ENCODE data around the gene ERGIC2. TPM values are rescaled to one million over a fixed set of nuclear protein-coding genes. Genes with fewer than 3 reads are reported as not detected.
"Not testable (repeated sequence)": the region's sequence is repeated elsewhere in the genome, so short reads cannot be mapped to it uniquely, and the experiment has no call there.

The ERGIC2 gene
- total RNA-seq, 4 donors from 2014 or later, result 30.8 to 55.4 (median 35.9) TPM

GRCh38 chr12:29304388-29304787 lies 76.6 kb downstream of the ERGIC2 start:
- Histone ChIP-seq H3K27me3 (no peaks in the 10 kb centered on the region), H3K4me1 (no peaks in the 10 kb centered on the region), H3K27ac (no peak overlapping the region), H3K9me3 (no peaks in the 10 kb centered on the region), H3K4me3 (no peak overlapping the region), H3K36me3 (no peaks in the 10 kb centered on the region)
- DNase-seq (ENCODE audit: low spot score in 2 of 2), result no peak
- TF ChIP-seq POLR2AphosphoS5 (IDR thresholded peaks at IDR 0.05), result no peak
- no peak for TF ChIP-seq EP300 (IDR thresholded peaks at IDR 0.05)
- TF ChIP-seq POLR2A (IDR thresholded peaks at IDR 0.05), result no peak
- no peak for TF ChIP-seq CTCF (IDR thresholded peaks at IDR 0.05)

- 77% methylated on average over 3 of the region's 3 CpGs for WGBS
- Histone ChIP-seq H3K9me3 (no peaks in the 10 kb centered on the region), H3K4me1 (no peaks in the 10 kb centered on the region), H3K4me3 (no peak overlapping the region), H3K27me3 (no peaks in the 10 kb centered on the region), H3K36me3 (no peaks in the 10 kb centered on the region), H3K27ac (no peak overlapping the region)
- DNase-seq (ENCODE audit: low spot score in 2 of 2), result no peak
- TF ChIP-seq EP300 (IDR thresholded peaks at IDR 0.05), result no peak
- TF ChIP-seq POLR2A (IDR thresholded peaks at IDR 0.05), result no peak
- TF ChIP-seq POLR2AphosphoS5 (IDR thresholded peaks at IDR 0.05), result no peak
- no peak for TF ChIP-seq CTCF (IDR thresholded peaks at IDR 0.05)
Measured at GRCh38 chr12:29301114-29301513, 79.9 kb downstream of the ERGIC2 start.

GRCh38 chr12:29299633-29300032 lies 81.3 kb downstream of the ERGIC2 start:
- no peak for TF ChIP-seq EP300 (IDR thresholded peaks at IDR 0.05)
- TF ChIP-seq POLR2AphosphoS5 (IDR thresholded peaks at IDR 0.05), result no peak
- no peak for TF ChIP-seq POLR2A (IDR thresholded peaks at IDR 0.05)
- no peak for TF ChIP-seq CTCF (IDR thresholded peaks at IDR 0.05)
- no peak overlapping the region for H3K27ac ChIP-seq
- H3K9me3 ChIP-seq, result no peaks in the 10 kb centered on the region
- 87% methylated on average over 2 of the region's 2 CpGs for WGBS
- no peaks in the 10 kb centered on the region for H3K36me3 ChIP-seq
- no peak overlapping the region for H3K4me3 ChIP-seq
- no peak for DNase-seq (ENCODE audit: low spot score in 2 of 2)
- H3K27me3 ChIP-seq, result no peaks in the 10 kb centered on the region
- H3K4me1 ChIP-seq, result no peaks in the 10 kb centered on the region

- no peak for DNase-seq (ENCODE audit: low spot score in 2 of 2)
- Histone ChIP-seq H3K9me3 (no peaks in the 10 kb centered on the region), H3K4me1 (no peaks in the 10 kb centered on the region), H3K27me3 (no peaks in the 10 kb centered on the region), H3K27ac (no peak overlapping the region), H3K36me3 (no peaks in the 10 kb centered on the region), H3K4me3 (no peak overlapping the region)
- no peak for TF ChIP-seq POLR2A (IDR thresholded peaks at IDR 0.05)
- TF ChIP-seq EP300 (IDR thresholded peaks at IDR 0.05), result no peak
- WGBS, result 94% methylated on average over 3 of the region's 3 CpGs
Measured at GRCh38 chr12:29291226-29291625, 89.7 kb downstream of the ERGIC2 start.

- not testable (repeated sequence) for H3K36me3 ChIP-seq; H3K4me1 ChIP-seq; H3K9me3 ChIP-seq; H3K4me3 ChIP-seq; H3K27me3 ChIP-seq; DNase-seq (ENCODE audit: low spot score in 2 of 2); H3K27ac ChIP-seq
Measured at GRCh38 chr12:29290475-29290874, 90.5 kb downstream of the ERGIC2 start.

- TF ChIP-seq CTCF (IDR thresholded peaks at IDR 0.05), result no peak
- no peak for TF ChIP-seq EP300 (IDR thresholded peaks at IDR 0.05)
- no peak for TF ChIP-seq POLR2AphosphoS5 (IDR thresholded peaks at IDR 0.05)
- no peak for TF ChIP-seq POLR2A (IDR thresholded peaks at IDR 0.05)
- H3K27me3 ChIP-seq, result no peaks in the 10 kb centered on the region
Measured at GRCh38 chr12:29288031-29288430, 92.9 kb downstream of the ERGIC2 start.

More at GRCh38 chr12:29288031-29288430, 92.9 kb downstream of the ERGIC2 start:
- DNase-seq (ENCODE audit: low spot score in 2 of 2), result no peak
- Histone ChIP-seq H3K27ac (no peak overlapping the region), H3K4me3 (no peak overlapping the region), H3K36me3 (no peaks in the 10 kb centered on the region), H3K4me1 (no peaks in the 10 kb centered on the region), H3K9me3 (no peaks in the 10 kb centered on the region)

Measured in suprapubic skin (tissue), 4 donors.